ENCODE measurements around the gene COL20A1. TPM values are rescaled to one million over a fixed set of nuclear protein-coding genes. Genes with fewer than 3 reads are reported as not detected.

Gene COL20A1
- total and polyA plus RNA-seq, 2 donors (not counting 1 experiment from before 2014, with no cell fraction given), result not detected

DNA sequence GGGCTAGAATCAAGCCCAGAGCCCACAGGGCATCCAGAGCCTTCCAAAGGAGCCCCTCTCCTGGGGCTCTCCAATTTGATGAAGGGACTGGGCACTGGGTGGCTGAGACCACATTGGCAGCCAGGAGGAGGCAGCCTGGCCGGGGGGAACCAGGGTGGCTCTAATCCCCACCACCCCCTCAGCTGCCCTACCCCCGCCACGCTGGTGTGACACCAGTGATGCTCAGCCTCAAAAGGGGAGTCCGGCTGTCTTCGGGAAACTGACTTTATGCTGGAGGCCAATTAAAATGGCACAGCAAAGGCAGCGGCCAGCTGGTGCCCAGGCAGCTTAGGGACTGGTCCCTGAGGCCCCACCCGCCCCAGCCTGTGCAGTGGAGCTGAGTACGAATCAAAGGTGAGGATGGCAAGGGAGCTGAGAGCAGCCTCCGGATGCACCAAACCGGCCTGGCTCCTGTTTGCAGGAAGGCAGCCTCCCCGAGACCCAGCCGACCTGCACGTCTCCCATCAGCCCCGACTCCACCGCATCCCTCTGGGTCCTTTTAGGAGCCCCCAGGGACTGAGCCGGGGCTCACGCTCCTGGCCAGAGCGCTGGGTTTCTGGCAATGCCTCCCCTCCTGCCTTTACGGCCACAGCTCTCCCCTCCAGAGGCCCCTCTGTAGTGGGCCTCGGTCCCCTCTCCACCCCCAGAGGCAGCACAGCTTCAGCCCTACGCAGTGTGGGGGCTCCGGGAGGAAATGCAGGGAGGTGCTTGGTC is 39.7 kb downstream of the COL20A1 start:
- Mint-ChIP-seq H3K4me1 (no peaks in the 10 kb centered on the region), H3K27ac (no peak overlapping the region), H3K27me3 (peaks cover 12% of the 10 kb centered on the region), H3K4me3 (no peak overlapping the region), H3K9me3 (ENCODE audit: insufficient read depth) (peaks cover 8% of the 10 kb centered on the region)
- no peak overlapping the region for H3K4me2 ChIP-seq (replicated peaks; ENCODE audit: low read depth, low read length, poor library complexity, severe bottlenecking)
- POLR2A ChIA-PET, result no interaction called here
- ATAC-seq (ENCODE audit: low read depth), result no peak
- no peak for DNase-seq
- intact Hi-C loops (cut with micrococcal nuclease), result no loop called here
- TF ChIP-seq, protein P1, sequence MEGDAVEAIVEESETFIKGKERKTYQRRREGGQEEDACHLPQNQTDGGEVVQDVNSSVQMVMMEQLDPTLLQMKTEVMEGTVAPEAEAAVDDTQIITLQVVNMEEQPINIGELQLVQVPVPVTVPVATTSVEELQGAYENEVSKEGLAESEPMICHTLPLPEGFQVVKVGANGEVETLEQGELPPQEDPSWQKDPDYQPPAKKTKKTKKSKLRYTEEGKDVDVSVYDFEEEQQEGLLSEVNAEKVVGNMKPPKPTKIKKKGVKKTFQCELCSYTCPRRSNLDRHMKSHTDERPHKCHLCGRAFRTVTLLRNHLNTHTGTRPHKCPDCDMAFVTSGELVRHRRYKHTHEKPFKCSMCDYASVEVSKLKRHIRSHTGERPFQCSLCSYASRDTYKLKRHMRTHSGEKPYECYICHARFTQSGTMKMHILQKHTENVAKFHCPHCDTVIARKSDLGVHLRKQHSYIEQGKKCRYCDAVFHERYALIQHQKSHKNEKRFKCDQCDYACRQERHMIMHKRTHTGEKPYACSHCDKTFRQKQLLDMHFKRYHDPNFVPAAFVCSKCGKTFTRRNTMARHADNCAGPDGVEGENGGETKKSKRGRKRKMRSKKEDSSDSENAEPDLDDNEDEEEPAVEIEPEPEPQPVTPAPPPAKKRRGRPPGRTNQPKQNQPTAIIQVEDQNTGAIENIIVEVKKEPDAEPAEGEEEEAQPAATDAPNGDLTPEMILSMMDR (IDR thresholded peaks at IDR 0.05), result no peak
- no peak for TF ChIP-seq EZH2 (IDR thresholded peaks at IDR 0.05; ENCODE audit: borderline replicate concordance, insufficient read depth, low read depth, low read length, poor library complexity, severe bottlenecking)
- H3K79me2 ChIP-seq (ENCODE audit: control insufficient read depth, insufficient read depth, low read length), result no peaks in the 10 kb centered on the region
- H2AFZ ChIP-seq (ENCODE audit: insufficient read depth, low read depth, low read length, poor library complexity, severe bottlenecking), result no peak overlapping the region
- peaks cover 0 to 2% (median 0%) of the 10 kb centered on the region in 4 experiments for H3K27me3 ChIP-seq (replicated peaks in 1 of 4; ENCODE audit: control extremely low read depth in 1 of 4, control insufficient read depth in 3 of 4, insufficient read depth in 4 of 4, low read length in 3 of 4)
- H3K9me3 ChIP-seq (ENCODE audit: control extremely low read depth in 1 of 3, control insufficient read depth in 2 of 3, insufficient read depth in 1 of 3, low read length in 2 of 3), result peaks cover 0 to 47% (median 0%) of the 10 kb centered on the region in 3 donors
- CTCF ChIA-PET, result no interaction called here
- H3K4me1 ChIP-seq (ENCODE audit: control insufficient read depth in 2 of 2, insufficient read depth in 2 of 2, low read length in 2 of 2), result no peaks in the 10 kb centered on the region
- no peak overlapping the region for H3K27ac ChIP-seq (ENCODE audit: low read length in 2 of 2)
- no peak overlapping the region for H3K9ac ChIP-seq (ENCODE audit: low read length)
- H4K20me1 ChIP-seq (ENCODE audit: control insufficient read depth, insufficient read depth, low read length, poor library complexity, severe bottlenecking), result no peaks in the 10 kb centered on the region
- H3K36me3 ChIP-seq (replicated peaks in 1 of 2; ENCODE audit: control extremely low read depth in 1 of 2, control insufficient read depth in 1 of 2, extremely low read depth in 1 of 2, insufficient read depth in 2 of 2, low read length in 1 of 2), result no peaks in the 10 kb centered on the region
- WGBS (ENCODE audit: insufficient coverage), result 93% methylated on average over 21 of the region's 22 CpGs
- no peak overlapping the region for H3K4me3 ChIP-seq (ENCODE audit: control extremely low read depth in 1 of 5, extremely low read depth in 1 of 5, insufficient read depth in 1 of 5, low read depth in 2 of 5, low read length in 4 of 5)

DNA sequence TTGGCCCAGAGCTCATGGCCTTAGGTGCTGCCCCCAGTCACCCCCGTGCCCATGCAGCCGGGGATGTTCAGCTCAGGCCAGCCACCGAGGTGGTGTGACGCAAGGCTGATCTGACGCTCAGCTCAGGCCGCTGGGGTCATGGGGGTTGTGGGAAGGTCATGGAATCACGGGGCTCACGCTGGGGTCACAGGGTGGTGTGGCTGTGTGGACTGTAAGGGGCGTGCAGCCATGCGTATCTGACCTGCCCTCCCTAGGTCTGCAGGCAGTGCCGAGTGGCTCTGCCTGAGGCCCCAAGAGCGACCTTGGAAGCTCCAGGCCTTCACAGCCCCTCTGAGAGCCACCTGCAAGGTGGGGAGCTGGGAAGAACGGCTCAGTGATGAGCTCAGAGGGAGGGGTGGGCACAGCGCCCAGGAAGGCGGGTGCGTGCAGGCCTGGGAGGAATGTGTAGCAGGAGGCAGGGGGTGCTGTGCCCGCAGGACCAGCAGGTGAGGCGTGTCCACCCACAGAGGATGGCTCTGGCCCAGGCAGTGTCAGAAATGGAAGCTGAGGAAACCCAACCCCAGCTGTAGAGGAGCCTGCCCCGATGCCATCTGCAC is 40.4 kb downstream of the COL20A1 start:
- H3K27ac ChIP-seq (ENCODE audit: low read length in 2 of 2), result no peak overlapping the region
- no peak overlapping the region for H2AFZ ChIP-seq (ENCODE audit: insufficient read depth, low read depth, low read length, poor library complexity, severe bottlenecking)
- H3K9ac ChIP-seq (ENCODE audit: low read length), result no peak overlapping the region
- Mint-ChIP-seq H3K27ac (no peak overlapping the region), H3K4me1 (no peaks in the 10 kb centered on the region), H3K4me3 (no peak overlapping the region), H3K9me3 (ENCODE audit: insufficient read depth) (peaks cover 8% of the 10 kb centered on the region), H3K27me3 (peaks cover 16% of the 10 kb centered on the region)
- DNase-seq (no peak), ATAC-seq (ENCODE audit: low read depth) (no peak)
- H3K9me3 ChIP-seq (ENCODE audit: control extremely low read depth in 1 of 3, control insufficient read depth in 2 of 3, insufficient read depth in 1 of 3, low read length in 2 of 3), result peaks cover 0 to 41% (median 0%) of the 10 kb centered on the region in 3 donors
- POLR2A ChIA-PET, result no interaction called here
- no peak overlapping the region for H3K4me3 ChIP-seq (ENCODE audit: control extremely low read depth in 1 of 5, extremely low read depth in 1 of 5, insufficient read depth in 1 of 5, low read depth in 2 of 5, low read length in 4 of 5)
- H3K4me1 ChIP-seq (ENCODE audit: control insufficient read depth in 2 of 2, insufficient read depth in 2 of 2, low read length in 2 of 2), result no peaks in the 10 kb centered on the region
- H3K36me3 ChIP-seq (replicated peaks in 1 of 2; ENCODE audit: control extremely low read depth in 1 of 2, control insufficient read depth in 1 of 2, extremely low read depth in 1 of 2, insufficient read depth in 2 of 2, low read length in 1 of 2), result no peaks in the 10 kb centered on the region
- peaks cover 0 to 2% (median 0%) of the 10 kb centered on the region in 4 experiments for H3K27me3 ChIP-seq (replicated peaks in 1 of 4; ENCODE audit: control extremely low read depth in 1 of 4, control insufficient read depth in 3 of 4, insufficient read depth in 4 of 4, low read length in 3 of 4)
- CTCF ChIA-PET, result no interaction called here
- 94% methylated on average over 16 of the region's 19 CpGs for WGBS (ENCODE audit: insufficient coverage)
- TF ChIP-seq EZH2 (IDR thresholded peaks at IDR 0.05; ENCODE audit: borderline replicate concordance, insufficient read depth, low read depth, low read length, poor library complexity, severe bottlenecking), result no peak
- TF ChIP-seq, protein P1 (IDR thresholded peaks at IDR 0.05), result no peak
- intact Hi-C loops (cut with micrococcal nuclease), result no loop called here
- no peaks in the 10 kb centered on the region for H3K79me2 ChIP-seq (ENCODE audit: control insufficient read depth, insufficient read depth, low read length)
- H4K20me1 ChIP-seq (ENCODE audit: control insufficient read depth, insufficient read depth, low read length, poor library complexity, severe bottlenecking), result no peaks in the 10 kb centered on the region
- no peak overlapping the region for H3K4me2 ChIP-seq (replicated peaks; ENCODE audit: low read depth, low read length, poor library complexity, severe bottlenecking)

Data from B cell (primary cell).